Activated B cell treated with CpG ODN at 0.5 μM for 24 hours (primary cell): ENCODE results near the gene LZTR1. TPM values are rescaled to one million over a fixed set of nuclear protein-coding genes. Genes with fewer than 3 reads are reported as not detected.

Experiments used
- ATAC-seq: fragments of 200-7000 bp; cut with Tn5 transposase; one replicate; pipeline ENCODE4 v1.10.0; 2021; ENCODE audit warnings: low read depth, mild to moderate bottlenecking, moderate library complexity
- CTCF ChIA-PET: fragments of 350-600 bp; sonication (Branson Sonifier 250); formaldehyde crosslinking; loops from one replicate; lab custom pipeline; 2021; ENCODE audit warnings: antibody characterized with exemption; lab: Charles Lee
- POLR2A ChIA-PET: fragments of 350-600 bp; sonication (Branson Sonifier 250); formaldehyde crosslinking; loops from one replicate; lab custom pipeline; 2021; ENCODE audit warnings: antibody characterized with exemption; lab: Charles Lee
- DNase-seq: peaks from one replicate; pipeline ENCODE4 v3.0.0; 2022
- H3K27ac Mint-ChIP-seq: one replicate; pipeline ENCODE4 v1.8.0; 2020; ENCODE audit warnings: mixed read lengths
- H3K27me3 Mint-ChIP-seq: one replicate; pipeline ENCODE4 v1.8.0; 2021; ENCODE audit warnings: mixed read lengths
- H3K36me3 Mint-ChIP-seq: one replicate; pipeline ENCODE4 v1.8.0; 2021; ENCODE audit warnings: low read depth, mixed read lengths
- H3K4me1 Mint-ChIP-seq: one replicate; pipeline ENCODE4 v1.8.0; 2021; ENCODE audit warnings: mixed read lengths
- H3K4me3 Mint-ChIP-seq: one replicate; pipeline ENCODE4 v1.8.0; 2020; ENCODE audit warnings: mild to moderate bottlenecking, mixed read lengths
- H3K9me3 Mint-ChIP-seq: one replicate; pipeline ENCODE4 v1.8.0; 2020; ENCODE audit warnings: mixed read lengths
- CTCF ChIP-seq: fragments of 200-600 bp; IDR thresholded peaks from one replicate; pipeline ENCODE4 v1.8.0; 2022; ENCODE audit warnings: antibody characterized with exemption, mild to moderate bottlenecking
- intact Hi-C: fragments of 100-400 bp; cut with micrococcal nuclease; formaldehyde crosslinking; loops from one replicate; pipeline ENCODE4 v1.15.1; 2024
- total RNA-seq: library from RNA; stranded (reverse); gene quantifications from 2 replicates; pipeline ENCODE4 v1.2.3, GENCODE V29; 2022

The LZTR1 gene
- total RNA-seq, 1 donor from 2014 or later: 89.3 TPM

- DNase-seq: no peak
- no peak for ATAC-seq
- TF ChIP-seq CTCF: peak; percentile 32
- Mint-ChIP-seq H3K4me3 (no peak overlapping the region), H3K9me3 (no peaks in the 10 kb centered on the region), H3K36me3 (peaks cover 43% of the 10 kb centered on the region), H3K27ac (no peak overlapping the region), H3K27me3 (no peaks in the 10 kb centered on the region), H3K4me1 (peaks cover 18% of the 10 kb centered on the region)
- CTCF ChIA-PET: no interaction called here
- POLR2A ChIA-PET: no interaction called here
- intact Hi-C loops: no loop called here
Measured at GRCh38 chr22:20986365-20986764, 4.3 kb downstream of the LZTR1 start.

- ChIA-PET POLR2A (no interaction called here), CTCF (no interaction called here)
- intact Hi-C loops: no loop called here
- Mint-ChIP-seq H3K27me3 (no peaks in the 10 kb centered on the region), H3K4me3 (no peak overlapping the region), H3K4me1 (peaks cover 15% of the 10 kb centered on the region), H3K27ac (no peak overlapping the region), H3K36me3 (peaks cover 49% of the 10 kb centered on the region), H3K9me3 (no peaks in the 10 kb centered on the region)
- DNase-seq (no peak), ATAC-seq (no peak)
- TF ChIP-seq CTCF: no peak
Measured at GRCh38 chr22:20987375-20987774, 5.3 kb downstream of the LZTR1 start.

GRCh38 chr22:20988573-20989322, 6.7 kb downstream of the LZTR1 start:
- no peak for TF ChIP-seq CTCF
- H3K36me3 Mint-ChIP-seq: peaks cover 54% of the 10 kb centered on the region
- intact Hi-C loops: no loop called here
- ChIA-PET CTCF (no interaction called here), POLR2A (no interaction called here)
- H3K27ac Mint-ChIP-seq: no peak overlapping the region
- no peak for ATAC-seq
- DNase-seq: no peak
- H3K4me3 Mint-ChIP-seq: no peak overlapping the region
- H3K27me3 Mint-ChIP-seq: no peaks in the 10 kb centered on the region
- H3K4me1 Mint-ChIP-seq: peaks cover 3% of the 10 kb centered on the region
- no peaks in the 10 kb centered on the region for H3K9me3 Mint-ChIP-seq

GRCh38 chr22:20989323-20990138, 7.4 kb downstream of the LZTR1 start:
- DNase-seq (no peak), ATAC-seq (no peak)
- Mint-ChIP-seq H3K9me3 (no peaks in the 10 kb centered on the region), H3K27ac (no peak overlapping the region), H3K4me1 (peaks cover 2% of the 10 kb centered on the region), H3K27me3 (no peaks in the 10 kb centered on the region), H3K4me3 (no peak overlapping the region), H3K36me3 (peaks cover 50% of the 10 kb centered on the region)
- no peak for TF ChIP-seq CTCF
- intact Hi-C loops: no loop called here
- POLR2A ChIA-PET: interaction anchor here (1.4 kb wide), 1 partner anchor 7 kb away, joined by 4 read pairs; the partner anchor contains the start of gene LZTR1
- CTCF ChIA-PET: no interaction called here
